ENCODE data around the gene ZNF776. TPM values are rescaled to one million over a fixed set of nuclear protein-coding genes. Genes with fewer than 3 reads are reported as not detected.
A peak's percentile ranks its signal among the peaks of the same experiment; 100 is the strongest.

Gene ZNF776
- total and polyA plus RNA-seq, 2 of the 13 experiments (the other 11 are each of a cell fraction or from before 2014, with no cell fraction given): 7.6 to 16.9 TPM

- TF ChIP-seq ZBTB37 (CRISPR knock-in tag; IDR thresholded peaks at IDR 0.05) (no peak), SMAD9 (CRISPR knock-in tag; IDR thresholded peaks at IDR 0.05) (0 out of 2 replicates have a peak, but pooled peaks have one; percentile 32), YY1 (IDR thresholded peaks at IDR 0.05; ENCODE audit: insufficient read depth, insufficient replicate concordance, low read depth, low read length) (peak; percentile 91), ZNF619 (CRISPR knock-in tag; IDR thresholded peaks at IDR 0.05) (no peak), XRCC5 (optimal IDR thresholded peaks at IDR 0.05; ENCODE audit: low read length) (peak; percentile 29), ZBTB38 (CRISPR knock-in tag; IDR thresholded peaks at IDR 0.05) (peak; percentile 42; the same call in 1 of the 2 replicates), ZNF142 (CRISPR knock-in tag; IDR thresholded peaks at IDR 0.05) (peak; percentile 57; the same call in 1 of the 2 replicates), ATF5 (CRISPR knock-in tag; IDR thresholded peaks at IDR 0.05; ENCODE audit: low read depth) (no peak), TEF (CRISPR knock-in tag; IDR thresholded peaks at IDR 0.05) (0 out of 2 replicates have a peak, but pooled peaks have one; percentile 55), FIP1L1 (IDR thresholded peaks at IDR 0.05; ENCODE audit: borderline replicate concordance, insufficient read depth, low read depth, low read length) (no peak), ZNF710 (CRISPR knock-in tag; IDR thresholded peaks at IDR 0.05; ENCODE audit: borderline replicate concordance) (no peak), SP2 (CRISPR knock-in tag; IDR thresholded peaks at IDR 0.05) (peak; percentile 94), ZNF7 (CRISPR knock-in tag; IDR thresholded peaks at IDR 0.05) (no peak), ZNF891 (CRISPR knock-in tag; IDR thresholded peaks at IDR 0.05) (0 out of 2 replicates have a peak, but pooled peaks have one; percentile 56), ZNF446 (CRISPR knock-in tag; IDR thresholded peaks at IDR 0.05) (no peak)
These were observed at the start of gene ZNF776 (continued) for GRCh38 chr19:57746580-57747471.
